ENCODE results near the gene LBHD2. TPM values are rescaled to one million over a fixed set of nuclear protein-coding genes. Genes with fewer than 3 reads are reported as not detected.

LBHD2 gene
- total RNA-seq, 3 donors from 2014 or later: not detected

DNA sequence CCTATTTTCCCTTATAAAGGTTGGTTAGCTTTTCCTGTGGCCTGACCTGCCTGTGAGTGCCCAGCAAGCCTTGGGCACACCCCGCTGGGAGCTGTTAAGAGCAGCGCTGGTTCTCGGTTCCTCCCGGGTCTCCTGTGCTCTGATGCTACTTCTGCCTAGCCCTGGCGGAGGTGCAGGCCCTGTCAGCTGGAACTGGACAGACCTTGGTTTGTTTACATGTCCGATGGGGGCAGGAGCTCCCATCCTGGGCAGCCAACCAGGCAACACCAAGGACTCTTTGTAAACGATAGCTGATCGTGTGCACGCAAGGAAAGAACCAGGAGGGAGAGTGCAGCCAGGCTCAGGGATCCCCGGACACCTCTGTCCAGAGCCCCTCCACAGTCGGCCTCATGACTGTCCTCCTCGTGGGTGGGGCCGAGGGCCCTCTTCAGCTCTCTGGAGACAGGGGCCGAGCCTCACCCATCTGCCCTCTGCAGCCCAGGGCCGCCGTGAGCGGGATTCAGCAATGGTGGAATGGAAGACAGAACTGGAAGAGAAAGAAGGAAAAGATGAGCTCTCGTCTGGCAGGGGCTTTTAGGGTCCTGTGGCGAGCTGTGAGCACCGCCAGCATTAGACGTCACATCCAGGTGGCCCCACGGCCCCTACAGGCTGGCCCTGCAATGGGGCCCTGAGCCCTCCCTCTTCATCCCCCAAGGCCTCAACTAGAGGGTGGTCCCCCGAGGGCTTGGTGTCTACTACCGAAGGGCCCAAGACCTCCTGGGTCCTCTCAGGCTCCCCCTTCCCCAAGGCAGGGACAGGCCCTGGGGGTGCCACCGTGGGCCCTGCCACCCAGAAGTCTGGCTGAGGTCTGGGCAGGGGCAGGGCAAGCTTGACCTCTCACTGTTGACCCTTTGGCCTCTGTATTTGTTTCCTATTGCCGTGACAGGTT is 51.6 kb downstream of the LBHD2 start:
- no peaks in the 10 kb centered on the region for H3K9me3 ChIP-seq
- H3K36me3 ChIP-seq (ENCODE audit: low read depth): no peaks in the 10 kb centered on the region
- ATAC-seq: no peak
- H3K4me3 ChIP-seq: no peak overlapping the region
- intact Hi-C loops (cut with DNase I, micrococcal nuclease): no loop called here
- no peaks in the 10 kb centered on the region for H3K4me1 ChIP-seq (ENCODE audit: low read depth)
- peak in 1 of 3 donors; percentile 48 for DNase-seq
- TF ChIP-seq, protein P1, sequence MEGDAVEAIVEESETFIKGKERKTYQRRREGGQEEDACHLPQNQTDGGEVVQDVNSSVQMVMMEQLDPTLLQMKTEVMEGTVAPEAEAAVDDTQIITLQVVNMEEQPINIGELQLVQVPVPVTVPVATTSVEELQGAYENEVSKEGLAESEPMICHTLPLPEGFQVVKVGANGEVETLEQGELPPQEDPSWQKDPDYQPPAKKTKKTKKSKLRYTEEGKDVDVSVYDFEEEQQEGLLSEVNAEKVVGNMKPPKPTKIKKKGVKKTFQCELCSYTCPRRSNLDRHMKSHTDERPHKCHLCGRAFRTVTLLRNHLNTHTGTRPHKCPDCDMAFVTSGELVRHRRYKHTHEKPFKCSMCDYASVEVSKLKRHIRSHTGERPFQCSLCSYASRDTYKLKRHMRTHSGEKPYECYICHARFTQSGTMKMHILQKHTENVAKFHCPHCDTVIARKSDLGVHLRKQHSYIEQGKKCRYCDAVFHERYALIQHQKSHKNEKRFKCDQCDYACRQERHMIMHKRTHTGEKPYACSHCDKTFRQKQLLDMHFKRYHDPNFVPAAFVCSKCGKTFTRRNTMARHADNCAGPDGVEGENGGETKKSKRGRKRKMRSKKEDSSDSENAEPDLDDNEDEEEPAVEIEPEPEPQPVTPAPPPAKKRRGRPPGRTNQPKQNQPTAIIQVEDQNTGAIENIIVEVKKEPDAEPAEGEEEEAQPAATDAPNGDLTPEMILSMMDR (IDR thresholded peaks at IDR 0.05): no peak

DNA sequence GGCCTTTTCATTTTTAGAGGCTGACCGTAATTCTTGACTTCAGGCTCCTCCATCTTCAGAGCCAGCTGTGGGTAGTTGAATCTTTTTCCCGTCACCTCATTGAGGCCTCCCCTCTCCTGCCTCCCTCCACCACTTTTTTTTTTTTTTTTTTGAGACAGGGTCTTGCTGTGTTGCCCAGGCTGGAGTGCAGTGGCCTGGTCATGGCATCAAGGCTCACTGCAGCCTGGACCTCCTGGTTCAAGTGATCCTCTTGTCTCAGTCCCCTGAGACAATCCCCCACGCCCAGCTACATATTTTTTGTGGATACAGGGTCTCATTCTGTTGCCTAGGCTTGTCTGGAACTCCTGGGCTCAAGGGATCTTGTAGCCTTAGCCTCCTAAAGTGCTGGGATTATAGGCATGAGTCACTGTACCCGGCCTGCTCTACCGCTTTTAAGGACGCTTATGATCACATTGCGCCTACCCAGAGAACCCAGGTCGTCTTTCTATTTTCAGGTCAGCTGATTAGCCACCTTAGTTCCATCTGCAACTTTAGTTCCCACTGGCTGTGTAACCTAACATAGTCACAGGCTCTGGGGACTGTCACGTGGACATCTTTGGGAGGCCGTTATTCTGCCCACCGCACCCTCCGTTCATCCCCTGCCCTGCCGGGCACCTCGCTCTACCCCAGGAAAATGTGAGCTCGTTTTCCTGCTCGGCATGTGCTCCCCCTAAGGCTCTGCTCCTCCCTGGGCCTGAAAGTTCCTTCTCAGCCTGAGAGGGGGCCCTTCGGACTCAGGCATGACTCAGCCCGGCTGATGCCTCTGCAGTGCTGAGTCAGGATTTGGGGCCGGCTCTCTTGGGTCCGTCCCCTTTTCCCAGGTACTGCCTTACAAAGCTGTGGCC is 52.6 kb downstream of the LBHD2 start:
- H3K4me3 ChIP-seq: no peak overlapping the region
- H3K36me3 ChIP-seq (ENCODE audit: low read depth): no peaks in the 10 kb centered on the region
- TF ChIP-seq, protein P1 (IDR thresholded peaks at IDR 0.05): no peak
- H3K4me1 ChIP-seq (ENCODE audit: low read depth): no peaks in the 10 kb centered on the region
- DNase-seq (peak in 1 of 3 donors; percentile 71), ATAC-seq (peak; percentile 52)
- H3K9me3 ChIP-seq: no peaks in the 10 kb centered on the region
- intact Hi-C loops (cut with DNase I, micrococcal nuclease): no loop called here

DNA sequence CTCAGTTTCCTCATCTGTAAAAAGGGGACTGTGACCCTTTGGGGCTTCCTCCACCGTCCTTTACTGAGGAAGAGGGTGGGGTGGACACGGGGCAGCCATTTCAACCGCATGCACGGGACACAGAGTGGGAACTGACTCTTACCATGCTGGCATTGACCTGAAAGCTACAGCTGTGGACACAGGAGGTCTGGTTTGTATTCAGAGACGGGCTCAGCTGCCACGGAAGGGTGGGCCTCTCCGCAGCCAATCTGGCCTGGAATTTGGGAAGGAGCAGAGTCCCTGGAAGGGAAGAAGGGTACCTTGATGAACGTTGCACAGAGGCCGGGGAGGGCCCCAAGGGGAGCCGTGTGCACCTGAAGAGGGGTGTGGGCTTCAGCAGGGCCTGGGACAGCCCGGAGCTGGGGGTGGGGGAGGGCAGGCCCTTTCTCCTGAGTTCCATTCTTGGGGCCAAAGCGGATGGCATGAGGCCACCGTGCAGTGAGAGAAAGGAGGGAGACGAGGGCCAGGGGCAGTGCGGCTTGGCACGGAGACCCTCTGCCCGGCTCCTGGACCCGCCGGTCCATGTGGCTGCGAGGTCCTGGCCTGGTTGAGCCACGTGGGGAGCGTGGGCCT is 53.8 kb downstream of the LBHD2 start:
- H3K36me3 ChIP-seq (ENCODE audit: low read depth): no peaks in the 10 kb centered on the region
- no peak overlapping the region for H3K4me3 ChIP-seq
- H3K9me3 ChIP-seq: no peaks in the 10 kb centered on the region
- intact Hi-C loops (cut with DNase I, micrococcal nuclease): no loop called here
- no peaks in the 10 kb centered on the region for H3K4me1 ChIP-seq (ENCODE audit: low read depth)
- TF ChIP-seq, protein P1 (IDR thresholded peaks at IDR 0.05): no peak
- ATAC-seq: no peak
- no peak for DNase-seq

DNA sequence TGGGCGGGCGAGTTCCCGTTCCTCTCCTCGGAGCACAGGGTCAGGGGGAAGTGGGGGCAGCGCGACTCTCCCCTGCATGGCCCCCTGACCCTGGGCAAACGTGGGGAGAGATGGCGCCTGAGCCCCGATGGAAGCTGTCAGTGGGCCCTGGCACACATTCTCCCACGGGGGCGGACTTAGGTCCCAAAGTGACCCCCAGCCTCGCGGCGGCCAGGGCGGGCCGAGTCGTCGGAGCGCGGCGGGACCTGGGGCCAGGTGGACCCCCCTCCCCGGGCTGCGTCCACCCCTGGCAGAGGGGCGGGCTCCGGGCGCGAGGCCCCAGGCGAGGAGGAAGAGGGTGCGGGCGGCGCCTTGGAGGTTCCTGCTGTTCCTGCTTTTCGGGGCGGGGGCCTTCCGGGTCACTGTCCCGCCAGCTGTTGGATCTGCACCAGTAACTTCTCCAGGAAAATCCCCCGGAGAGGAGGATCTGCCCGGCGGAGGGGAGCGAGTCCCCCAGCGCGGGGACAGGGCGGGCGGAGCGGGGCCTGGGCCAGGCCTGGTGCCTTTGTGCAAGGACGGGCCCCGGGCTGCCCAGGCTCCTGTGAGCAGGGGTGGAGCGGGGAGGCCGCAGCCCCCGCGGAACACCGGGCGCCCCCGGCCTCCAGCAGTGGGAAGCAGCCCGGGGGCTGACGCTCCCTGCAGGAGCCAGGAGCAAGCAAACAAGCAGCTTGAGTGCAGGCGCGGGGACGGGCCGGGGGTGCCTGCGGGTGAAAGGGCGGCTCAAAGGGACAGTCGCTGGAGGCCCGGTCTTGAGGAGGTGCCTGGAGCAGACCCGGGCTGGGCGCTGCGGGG is 54.5 kb downstream of the LBHD2 start:
- H3K4me3 ChIP-seq: no peak overlapping the region
- DNase-seq (peak in 1 of 3 donors; percentile 51), ATAC-seq (peak; percentile 20)
- no peaks in the 10 kb centered on the region for H3K4me1 ChIP-seq (ENCODE audit: low read depth)
- TF ChIP-seq, protein P1 (IDR thresholded peaks at IDR 0.05): no peak
- no peaks in the 10 kb centered on the region for H3K36me3 ChIP-seq (ENCODE audit: low read depth)
- intact Hi-C loops (cut with DNase I, micrococcal nuclease): no loop called here
- H3K9me3 ChIP-seq: no peaks in the 10 kb centered on the region
